CD1c-positive myeloid dendritic cell (primary cell): Measurements from ENCODE around the gene MRPS2.
"Not testable (repeated sequence)": the region's sequence is repeated elsewhere in the genome, so short reads cannot be mapped to it uniquely, and the experiment has no call there.

Experiments
- DNase-seq: peaks from one replicate; pipeline ENCODE4 v3.0.0-alpha.2; 2016; ENCODE audit errors: extremely low spot score

MRPS2 gene

GRCh38 chr9:135514342-135515082 is 14.0 kb downstream of the MRPS2 start:
- DNase-seq: no peak

DNA sequence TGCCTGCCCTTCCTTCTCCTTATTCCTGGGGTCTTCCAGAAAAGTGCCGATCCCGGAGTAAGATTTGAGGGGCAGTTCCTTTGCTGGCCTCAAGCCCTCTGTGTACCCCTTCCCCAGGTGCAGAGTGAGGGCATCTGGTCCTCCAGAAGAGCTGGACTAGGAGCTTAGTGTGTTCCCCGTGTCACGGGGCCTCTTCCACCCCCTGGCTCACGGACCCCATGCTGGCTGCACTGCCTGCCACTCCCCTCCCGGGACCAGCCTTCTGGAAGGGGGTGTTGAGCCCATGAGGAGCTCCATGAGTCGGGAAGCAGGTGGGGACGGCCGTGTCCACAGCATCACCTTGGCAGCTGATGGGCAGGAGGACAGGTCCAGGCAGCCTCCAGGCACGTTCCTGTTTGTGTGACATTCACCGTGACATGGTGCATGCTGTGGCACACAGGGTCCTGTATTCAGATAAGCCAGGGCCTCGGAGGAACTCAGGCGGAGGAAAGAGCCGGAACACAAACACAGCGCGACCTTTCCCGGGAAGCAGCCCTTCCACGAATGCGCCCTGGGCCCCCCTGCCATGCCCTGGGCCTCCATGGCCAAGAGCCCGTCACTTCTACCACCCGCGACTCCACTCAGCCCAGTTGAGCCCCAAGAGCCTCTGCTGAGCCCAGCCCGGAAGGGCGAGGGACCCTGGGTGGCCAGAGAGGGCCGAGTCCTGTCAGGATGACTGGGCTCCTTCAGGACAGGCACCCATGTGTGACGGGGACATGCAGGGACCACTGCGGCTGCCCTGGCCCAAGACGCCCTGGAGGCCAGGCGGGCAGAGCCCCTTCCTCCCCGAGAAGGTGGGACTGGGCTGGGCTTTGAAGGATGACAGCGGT is 14.8 kb downstream of the MRPS2 start:
- no peak for DNase-seq

DNA sequence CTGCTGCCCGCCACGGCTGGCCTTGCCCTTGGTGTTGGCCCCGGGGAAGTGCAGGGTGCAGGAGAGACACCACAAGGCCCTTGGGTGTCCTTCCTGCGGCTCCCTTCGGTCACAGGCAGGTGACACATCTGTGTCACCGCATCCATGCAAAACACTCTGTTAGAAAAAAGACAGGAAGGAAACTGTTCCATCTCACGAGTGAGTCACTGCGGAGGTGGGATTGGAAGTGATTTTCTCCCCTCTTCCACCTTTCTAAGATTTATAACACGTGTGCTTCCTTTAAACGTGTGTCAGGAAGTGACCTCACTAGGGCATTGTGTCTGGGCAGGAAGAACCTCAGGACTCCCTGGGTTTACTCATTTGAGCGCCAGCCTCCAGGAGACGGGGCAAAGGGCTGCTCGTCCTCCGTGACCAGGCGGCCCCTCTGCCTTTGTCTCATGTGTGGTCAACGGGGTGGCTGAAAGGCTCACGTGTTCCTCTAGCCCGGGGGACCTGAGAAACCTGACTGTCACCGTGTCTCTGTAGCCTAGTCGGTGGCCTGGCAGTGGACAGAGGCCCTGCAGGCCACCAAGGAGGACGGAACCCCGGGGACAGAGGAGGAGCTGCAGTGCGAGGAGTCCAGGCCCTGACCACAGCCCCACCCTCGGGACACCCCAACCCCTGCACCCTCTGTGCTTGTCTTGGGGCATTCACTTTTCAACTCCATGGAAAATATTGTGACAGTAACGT is 15.8 kb downstream of the MRPS2 start:
- no peak for DNase-seq

DNA sequence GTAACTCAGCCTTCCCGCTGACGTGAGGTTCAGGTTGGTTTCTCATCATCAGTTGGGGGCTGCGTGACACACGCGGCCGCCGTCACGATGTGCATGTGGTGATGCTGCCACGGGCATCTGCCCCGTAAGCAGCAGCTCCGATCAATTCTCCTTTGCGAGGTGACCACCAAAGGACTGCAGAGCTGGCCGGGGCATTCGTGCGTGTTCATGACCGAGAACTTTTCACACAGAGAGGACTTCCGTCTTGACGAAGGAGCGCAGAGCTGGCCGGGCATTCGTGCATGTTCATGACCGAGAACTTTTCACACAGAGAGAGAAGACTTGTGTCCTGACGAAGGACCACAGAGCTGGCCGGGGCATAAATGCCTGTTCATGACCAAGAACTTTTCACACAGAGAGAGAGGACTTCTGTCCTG is 16.9 kb downstream of the MRPS2 start:
- DNase-seq: no peak

- no peak for DNase-seq
These were observed 18.9 kb downstream of the MRPS2 start for GRCh38 chr9:135519179-135519971.

GRCh38 chr9:135520916-135521607 is 20.6 kb downstream of the MRPS2 start, which contains the start of gene LCN1:
Gene LCN1, plus strand, starts transcription at chr9:135521440. Its CDS starts 58 bp downstream, at chr9:135521498.
- no peak for DNase-seq

- DNase-seq: no peak
These were observed 21.2 kb downstream of the MRPS2 start for GRCh38 chr9:135521608-135522095.

DNA sequence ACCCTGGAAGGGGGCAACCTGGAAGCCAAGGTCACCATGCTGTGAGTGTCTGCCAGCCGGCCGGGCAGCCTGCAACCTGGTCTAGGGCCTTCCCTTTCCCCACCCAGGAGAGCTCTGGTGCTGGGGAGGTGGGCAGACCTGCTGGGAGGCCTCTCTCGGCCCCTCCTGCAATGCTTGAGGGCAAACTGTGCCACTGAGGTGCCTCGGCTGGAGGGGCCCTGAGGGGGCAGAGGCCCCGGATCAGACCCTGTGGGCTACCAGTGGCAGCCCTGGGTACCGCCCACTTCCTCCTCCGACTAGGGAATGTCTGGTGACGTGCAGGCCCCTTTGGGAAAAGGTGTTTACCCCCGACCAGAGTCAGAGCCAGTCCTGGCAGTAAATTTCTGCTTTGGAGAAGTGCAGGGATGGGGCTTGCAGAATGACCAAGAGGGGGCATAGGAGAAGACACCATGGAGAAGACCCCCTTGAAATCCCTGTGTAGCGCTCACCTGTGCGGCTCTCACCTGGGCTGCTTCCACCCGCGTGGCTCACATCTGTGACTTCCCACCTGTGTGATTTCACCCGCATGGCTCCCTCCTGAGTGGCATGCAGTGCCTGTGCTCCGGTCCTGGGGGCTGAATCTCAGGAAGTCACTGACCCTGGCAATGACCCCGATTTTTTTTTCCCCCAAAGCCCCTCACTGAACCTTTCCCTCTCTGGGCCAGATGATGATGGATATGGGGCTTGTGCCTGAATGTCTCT is 21.8 kb downstream of the MRPS2 start:
- DNase-seq: no peak

DNA sequence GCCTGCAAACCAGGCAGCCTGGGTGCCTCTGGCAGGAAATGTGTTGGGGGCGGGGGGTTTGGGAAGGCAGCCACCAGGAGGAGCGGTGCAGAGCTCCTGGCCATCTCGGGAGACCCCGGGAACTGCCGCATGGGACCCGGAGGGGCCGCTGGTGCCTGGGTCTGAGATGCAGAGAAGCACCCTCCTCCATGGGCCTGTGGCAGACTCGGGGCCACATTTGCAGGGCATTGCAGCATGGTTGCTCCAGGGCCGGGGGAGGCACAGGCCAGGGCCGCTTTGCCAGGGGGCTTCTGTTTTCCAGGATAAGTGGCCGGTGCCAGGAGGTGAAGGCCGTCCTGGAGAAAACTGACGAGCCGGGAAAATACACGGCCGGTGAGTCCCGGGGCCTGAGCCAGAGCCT is 22.4 kb downstream of the MRPS2 start:
- DNase-seq: no peak

- DNase-seq: no peak
These were observed 23.1 kb downstream of the MRPS2 start for GRCh38 chr9:135523521-135524129.

DNA sequence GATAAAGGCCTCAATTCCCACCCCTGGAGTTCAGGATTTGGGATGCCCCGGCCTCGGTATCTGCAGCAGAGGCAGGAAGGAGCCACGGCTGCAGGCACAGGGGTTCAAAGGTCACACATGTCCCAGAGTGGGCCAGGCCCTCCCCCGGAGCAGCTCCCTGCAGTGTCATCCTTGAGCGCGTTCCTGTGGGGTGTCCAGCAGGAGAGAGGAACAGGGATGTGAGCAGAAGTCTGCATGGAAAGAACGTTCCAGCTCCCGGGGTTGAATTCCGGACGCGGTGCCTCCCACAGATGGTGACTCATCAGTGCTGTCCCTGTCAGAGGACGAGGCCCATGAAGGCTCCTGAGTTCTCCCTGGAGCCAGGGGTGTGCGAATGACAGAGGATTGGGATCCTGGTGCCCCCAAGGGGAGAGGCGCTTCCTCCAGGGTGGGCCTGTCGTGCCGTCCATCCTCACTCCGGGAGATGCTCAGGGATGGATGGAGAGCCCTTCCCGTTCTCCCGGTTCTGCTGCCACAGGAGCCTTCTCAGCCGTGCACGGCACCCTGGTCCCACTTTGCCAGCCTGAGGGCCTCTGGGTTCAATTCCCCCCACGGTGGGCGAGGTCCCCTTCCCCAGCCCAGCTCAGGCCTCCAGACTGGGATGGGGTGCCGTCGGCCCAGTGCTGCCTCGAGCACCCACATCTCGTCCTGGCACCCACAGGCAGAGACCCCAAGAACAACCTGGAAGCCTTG is 23.8 kb downstream of the MRPS2 start:
- no peak for DNase-seq

GRCh38 chr9:135525241-135526088 is 25.0 kb downstream of the MRPS2 start:
- no peak for DNase-seq

- DNase-seq: no peak
These were observed 25.7 kb downstream of the MRPS2 start for GRCh38 chr9:135526089-135526729.

DNA sequence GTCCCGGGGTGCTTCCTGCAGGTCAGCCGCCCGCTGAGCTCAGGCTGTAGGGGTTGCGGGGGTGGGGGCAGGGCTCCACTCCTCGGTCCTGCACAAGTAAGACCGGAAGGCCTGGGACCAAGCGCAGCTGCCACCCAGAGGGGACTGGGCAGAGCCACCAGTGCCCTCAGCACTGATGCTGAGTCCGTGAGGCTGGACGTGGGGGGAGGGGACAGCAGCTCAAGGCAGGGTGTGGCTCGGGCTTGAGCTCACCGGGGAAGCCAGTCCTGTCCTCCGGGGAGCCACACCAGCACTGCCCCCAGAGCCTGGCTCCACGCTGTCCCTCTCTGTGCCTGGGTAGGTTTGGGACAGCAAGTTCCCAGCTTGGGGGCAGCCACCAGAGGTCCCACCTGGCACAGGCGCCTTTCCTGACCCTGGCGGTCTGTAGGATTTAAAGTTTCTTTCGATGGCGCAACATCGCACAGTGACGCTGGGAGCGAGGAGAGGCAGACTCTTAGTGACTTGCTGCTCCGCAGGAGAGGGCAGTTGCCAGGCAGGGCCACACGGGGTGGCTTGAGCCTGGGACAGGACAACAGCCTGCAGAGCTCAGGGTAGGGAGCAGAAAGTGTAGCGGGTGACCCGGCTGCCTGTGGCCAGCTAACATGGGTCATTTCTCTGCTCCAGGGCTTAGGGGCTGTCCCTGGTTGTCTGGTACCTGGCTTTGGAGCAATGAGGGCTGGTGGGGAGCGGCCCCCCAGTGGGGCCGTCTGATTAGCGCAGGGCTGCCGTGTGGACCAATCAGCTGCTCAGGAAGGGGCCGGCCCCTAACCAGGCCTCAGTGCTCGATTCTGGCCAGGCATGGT is 26.5 kb downstream of the MRPS2 start:
- DNase-seq: no peak

- not testable (repeated sequence) for DNase-seq
These were observed 28.5 kb downstream of the MRPS2 start for GRCh38 chr9:135528842-135529435.

DNA sequence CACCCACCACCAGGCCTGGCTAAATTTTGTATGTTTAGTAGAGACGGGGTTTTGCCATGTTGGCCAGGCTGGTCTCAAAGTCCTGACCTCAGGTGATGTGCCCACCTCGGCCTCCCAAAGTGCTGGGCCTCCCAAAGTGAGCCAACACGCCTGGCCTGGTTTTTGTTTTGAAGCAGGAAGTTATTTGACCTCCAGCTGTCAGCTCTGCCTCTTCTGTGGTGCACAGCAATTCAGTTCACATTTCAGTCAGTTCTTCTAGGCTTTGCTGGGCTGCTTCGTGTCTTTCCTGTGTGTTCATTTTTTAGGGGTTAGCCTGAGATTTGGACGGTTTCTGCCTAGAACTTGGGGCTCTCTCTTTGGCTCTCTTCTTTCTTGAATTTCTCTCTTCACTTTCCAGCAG is 29.7 kb downstream of the MRPS2 start:
- DNase-seq: no peak
